RKO (cell line): Measurements from ENCODE around the gene UNC79.

ENCODE experiments used
- DNase-seq: peaks from one replicate; pipeline ENCODE4 v3.0.0-alpha.2; 2016; ENCODE audit warnings: low spot score

The UNC79 gene

GRCh38 chr14:93663317-93663716 lies 232.6 kb downstream of the UNC79 start:
- DNase-seq = no peak

GRCh38 chr14:93665169-93665568 lies 234.4 kb downstream of the UNC79 start:
- no peak for DNase-seq

- no peak for DNase-seq
These were observed 238.9 kb downstream of the UNC79 start for GRCh38 chr14:93669632-93670031.

- no peak for DNase-seq
These were observed 243.6 kb downstream of the UNC79 start for GRCh38 chr14:93674343-93674742.

- no peak for DNase-seq
These were observed 244.9 kb downstream of the UNC79 start for GRCh38 chr14:93675651-93676050.

- DNase-seq = no peak
These were observed 245.7 kb downstream of the UNC79 start for GRCh38 chr14:93676416-93676958.

GRCh38 chr14:93682459-93682858 lies 251.7 kb downstream of the UNC79 start:
- DNase-seq = no peak

GRCh38 chr14:93683226-93683625 lies 252.5 kb downstream of the UNC79 start:
- no peak for DNase-seq

GRCh38 chr14:93685121-93685895 lies 254.6 kb downstream of the UNC79 start:
- DNase-seq = no peak

GRCh38 chr14:93686268-93686667 lies 255.5 kb downstream of the UNC79 start:
- peak; percentile 3 for DNase-seq

- no peak for DNase-seq
These were observed 257.5 kb downstream of the UNC79 start for GRCh38 chr14:93688239-93688666.

GRCh38 chr14:93688820-93689219 lies 258.1 kb downstream of the UNC79 start:
- DNase-seq = no peak

GRCh38 chr14:93690146-93690545 lies 259.4 kb downstream of the UNC79 start:
- DNase-seq = no peak

- DNase-seq = no peak
These were observed 260.5 kb downstream of the UNC79 start for GRCh38 chr14:93691042-93691780.

GRCh38 chr14:93693914-93694313 lies 263.2 kb downstream of the UNC79 start:
- no peak for DNase-seq

- DNase-seq = no peak
These were observed 270.2 kb downstream of the UNC79 start for GRCh38 chr14:93700928-93701327.

- DNase-seq = no peak
These were observed 270.8 kb downstream of the UNC79 start for GRCh38 chr14:93701562-93701961.

- DNase-seq = no peak
These were observed 272.2 kb downstream of the UNC79 start for GRCh38 chr14:93702946-93703345.

- DNase-seq = no peak
These were observed 273.2 kb downstream of the UNC79 start for GRCh38 chr14:93703941-93704340.

- no peak for DNase-seq
These were observed 274.9 kb downstream of the UNC79 start for GRCh38 chr14:93705513-93706156.

GRCh38 chr14:93706360-93706955 lies 275.7 kb downstream of the UNC79 start:
- DNase-seq = no peak

- DNase-seq = no peak
These were observed 276.7 kb downstream of the UNC79 start for GRCh38 chr14:93707475-93707874.
